ENCODE data around the gene DYNC1LI1. TPM values are rescaled to one million over a fixed set of nuclear protein-coding genes. Genes with fewer than 3 reads are reported as not detected.

The DYNC1LI1 gene
- total RNA-seq, 2 donors from 2014 or later: 19.0 to 21.6 TPM

DNA sequence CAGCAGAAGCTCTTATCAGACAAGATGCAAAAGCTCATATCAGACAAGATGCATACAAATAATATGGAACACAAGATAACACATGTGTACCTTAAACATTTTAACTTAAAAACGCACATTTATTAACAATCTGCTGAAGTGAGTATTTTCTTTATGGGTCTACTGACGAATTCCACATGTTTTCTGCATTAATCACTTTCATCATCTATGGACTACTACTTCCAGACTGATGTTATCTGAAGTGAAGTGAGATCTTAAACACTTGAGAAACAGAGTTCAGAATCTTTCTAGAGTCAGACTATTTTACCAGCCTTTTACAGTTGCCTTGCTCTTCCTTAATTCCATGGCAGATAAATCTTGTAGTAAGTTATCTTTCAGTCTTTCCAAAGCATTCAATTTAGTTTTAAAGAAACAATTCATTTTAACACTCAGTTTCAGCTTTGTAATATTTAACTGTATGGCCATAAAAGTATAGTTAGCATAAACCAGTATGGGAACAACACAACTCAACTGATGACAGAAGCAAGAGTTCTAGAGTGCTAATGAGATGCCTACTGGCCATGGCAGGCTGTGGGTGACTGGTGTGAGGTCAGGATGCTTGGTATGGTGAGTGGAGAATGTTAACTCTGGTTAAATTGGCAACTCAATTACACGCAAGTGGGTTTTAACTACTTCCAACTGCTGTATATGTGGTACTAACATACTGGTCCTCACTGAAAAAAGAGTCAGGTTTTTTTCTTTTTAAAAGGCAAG lies 77.8 kb downstream of the DYNC1LI1 start:
- no peak overlapping the region for H3K4me3 ChIP-seq
- TF ChIP-seq, protein P1, sequence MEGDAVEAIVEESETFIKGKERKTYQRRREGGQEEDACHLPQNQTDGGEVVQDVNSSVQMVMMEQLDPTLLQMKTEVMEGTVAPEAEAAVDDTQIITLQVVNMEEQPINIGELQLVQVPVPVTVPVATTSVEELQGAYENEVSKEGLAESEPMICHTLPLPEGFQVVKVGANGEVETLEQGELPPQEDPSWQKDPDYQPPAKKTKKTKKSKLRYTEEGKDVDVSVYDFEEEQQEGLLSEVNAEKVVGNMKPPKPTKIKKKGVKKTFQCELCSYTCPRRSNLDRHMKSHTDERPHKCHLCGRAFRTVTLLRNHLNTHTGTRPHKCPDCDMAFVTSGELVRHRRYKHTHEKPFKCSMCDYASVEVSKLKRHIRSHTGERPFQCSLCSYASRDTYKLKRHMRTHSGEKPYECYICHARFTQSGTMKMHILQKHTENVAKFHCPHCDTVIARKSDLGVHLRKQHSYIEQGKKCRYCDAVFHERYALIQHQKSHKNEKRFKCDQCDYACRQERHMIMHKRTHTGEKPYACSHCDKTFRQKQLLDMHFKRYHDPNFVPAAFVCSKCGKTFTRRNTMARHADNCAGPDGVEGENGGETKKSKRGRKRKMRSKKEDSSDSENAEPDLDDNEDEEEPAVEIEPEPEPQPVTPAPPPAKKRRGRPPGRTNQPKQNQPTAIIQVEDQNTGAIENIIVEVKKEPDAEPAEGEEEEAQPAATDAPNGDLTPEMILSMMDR (IDR thresholded peaks at IDR 0.05): no peak
- H3K9me3 ChIP-seq: no peaks in the 10 kb centered on the region
- no peak overlapping the region for H3K27ac ChIP-seq
- no peak for DNase-seq
- intact Hi-C loops (cut with DNase I): no loop called here
- H3K4me1 ChIP-seq: peaks cover 7% of the 10 kb centered on the region
- no peak overlapping the region for H3K9ac ChIP-seq (ENCODE audit: low read depth in 2 of 2, low read length in 2 of 2)
- H3K27me3 ChIP-seq: no peaks in the 10 kb centered on the region
- no peaks in the 10 kb centered on the region for H3K36me3 ChIP-seq

DNA sequence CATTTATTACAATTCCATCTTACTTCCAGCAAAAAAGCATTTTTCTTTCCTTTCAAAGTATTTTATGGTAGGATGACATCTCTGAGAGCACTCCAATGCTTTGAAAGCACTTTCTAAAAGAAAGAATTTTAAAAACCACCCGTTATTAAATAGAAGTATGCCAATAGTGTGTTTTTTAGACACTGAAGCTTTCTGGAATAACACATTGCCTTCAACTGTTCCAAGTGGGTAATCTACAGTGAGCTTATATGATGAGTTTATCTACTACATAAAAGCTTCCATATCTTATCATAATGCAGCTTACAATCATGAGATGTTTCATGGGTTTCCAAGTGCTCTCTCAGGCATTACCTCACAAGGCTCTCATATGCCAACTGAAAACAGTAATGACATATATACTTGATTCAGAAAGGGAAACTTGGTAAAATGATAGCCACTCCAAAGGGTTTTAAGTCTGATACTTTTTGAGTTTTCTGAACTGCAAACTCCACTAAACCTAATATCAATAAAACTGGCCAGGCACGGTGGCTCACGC lies 82.1 kb downstream of the DYNC1LI1 start:
- Histone ChIP-seq H3K9me3 (no peaks in the 10 kb centered on the region), H3K27me3 (no peaks in the 10 kb centered on the region), H3K4me3 (no peak overlapping the region), H3K9ac (ENCODE audit: low read depth in 2 of 2, low read length in 2 of 2) (no peak overlapping the region), H3K36me3 (no peaks in the 10 kb centered on the region), H3K27ac (no peak overlapping the region), H3K4me1 (peaks cover 3% of the 10 kb centered on the region)
- TF ChIP-seq, protein P1 (IDR thresholded peaks at IDR 0.05): no peak
- DNase-seq: no peak
- intact Hi-C loops (cut with DNase I): no loop called here

DNA sequence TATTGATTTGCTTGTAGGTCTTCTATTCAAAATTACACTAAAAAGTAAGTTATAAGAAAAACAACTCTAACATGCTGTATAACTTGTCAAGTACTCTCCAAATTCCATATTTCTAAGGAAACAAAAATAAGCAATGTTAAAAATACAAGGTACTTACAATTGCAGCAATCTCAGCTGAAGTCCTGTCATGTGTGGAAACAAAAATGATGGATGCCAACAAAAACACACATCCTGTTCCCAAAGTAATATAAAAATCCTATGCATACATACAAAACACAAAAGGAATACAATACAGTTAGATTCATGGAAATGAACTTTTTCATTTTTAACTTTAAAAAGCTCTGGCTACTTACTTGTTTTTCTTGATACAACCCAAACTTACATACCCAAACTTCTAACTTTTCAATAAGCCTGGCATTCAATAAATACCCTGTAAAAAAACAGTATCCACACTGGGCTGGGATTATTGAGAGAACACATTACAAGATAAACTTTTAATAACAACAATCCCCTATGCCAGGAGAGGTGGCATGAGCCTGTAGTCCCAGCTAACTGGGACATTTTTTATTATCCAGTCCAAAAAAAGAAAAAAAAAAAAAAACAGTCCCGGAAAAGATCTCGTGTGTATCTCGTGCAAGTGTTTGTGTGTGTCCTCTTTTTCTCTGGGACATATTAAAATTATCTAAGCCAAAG lies 82.7 kb downstream of the DYNC1LI1 start:
- no peaks in the 10 kb centered on the region for H3K9me3 ChIP-seq
- intact Hi-C loops (cut with DNase I): no loop called here
- no peak for DNase-seq
- no peaks in the 10 kb centered on the region for H3K4me1 ChIP-seq
- H3K4me3 ChIP-seq: no peak overlapping the region
- H3K27ac ChIP-seq: no peak overlapping the region
- no peaks in the 10 kb centered on the region for H3K27me3 ChIP-seq
- H3K36me3 ChIP-seq: no peaks in the 10 kb centered on the region
- TF ChIP-seq, protein P1 (IDR thresholded peaks at IDR 0.05): no peak
- H3K9ac ChIP-seq (ENCODE audit: low read depth in 2 of 2, low read length in 2 of 2): no peak overlapping the region

DNA sequence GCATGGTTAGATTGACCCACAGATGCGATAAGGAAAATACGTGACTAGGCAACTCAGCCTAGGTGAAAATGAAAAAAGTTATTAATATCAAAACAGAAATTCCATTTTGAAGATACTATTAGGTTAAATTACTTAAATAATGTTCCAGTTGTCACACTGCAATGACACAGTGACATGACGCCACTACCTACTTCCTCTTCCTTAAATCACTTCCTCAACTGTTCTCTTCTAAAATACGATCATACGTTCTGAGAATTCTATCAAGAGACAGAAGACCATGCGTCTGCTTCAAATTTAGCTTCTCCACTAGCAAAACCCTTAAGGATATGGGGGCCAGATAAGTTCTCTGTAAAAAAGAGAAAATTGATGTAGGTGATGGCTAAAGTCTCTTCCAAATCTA lies 86.2 kb downstream of the DYNC1LI1 start:
- TF ChIP-seq, protein P1 (IDR thresholded peaks at IDR 0.05): no peak
- Histone ChIP-seq H3K4me1 (no peaks in the 10 kb centered on the region), H3K36me3 (no peaks in the 10 kb centered on the region), H3K4me3 (no peak overlapping the region), H3K9me3 (no peaks in the 10 kb centered on the region), H3K27ac (no peak overlapping the region), H3K27me3 (no peaks in the 10 kb centered on the region), H3K9ac (ENCODE audit: low read depth in 2 of 2, low read length in 2 of 2) (no peak overlapping the region)
- DNase-seq: no peak
- intact Hi-C loops (cut with DNase I): no loop called here

DNA sequence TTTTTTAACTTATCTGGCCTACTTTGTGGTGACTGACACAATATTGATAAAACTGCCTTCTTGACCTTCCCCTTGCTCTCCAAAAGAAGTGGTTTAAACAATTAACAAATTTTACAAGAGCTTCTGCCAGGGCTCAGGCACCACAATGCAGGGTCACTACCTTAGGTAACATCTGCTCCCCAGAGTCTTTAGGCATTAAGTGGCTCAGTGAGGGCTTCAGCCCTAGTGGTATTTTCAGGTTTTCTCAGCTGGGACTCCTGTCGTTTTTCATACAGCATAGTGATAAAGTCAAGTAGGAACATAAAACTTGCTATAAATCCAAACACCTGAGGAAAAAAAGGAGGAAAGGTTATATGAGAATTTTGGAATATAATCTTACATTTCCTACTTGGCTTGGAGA lies 86.9 kb downstream of the DYNC1LI1 start:
- no peaks in the 10 kb centered on the region for H3K9me3 ChIP-seq
- H3K9ac ChIP-seq (ENCODE audit: low read depth in 2 of 2, low read length in 2 of 2): no peak overlapping the region
- intact Hi-C loops (cut with DNase I): no loop called here
- TF ChIP-seq, protein P1 (IDR thresholded peaks at IDR 0.05): no peak
- H3K4me3 ChIP-seq: no peak overlapping the region
- no peak for DNase-seq
- no peaks in the 10 kb centered on the region for H3K4me1 ChIP-seq
- H3K27ac ChIP-seq: no peak overlapping the region
- H3K36me3 ChIP-seq: no peaks in the 10 kb centered on the region
- no peaks in the 10 kb centered on the region for H3K27me3 ChIP-seq

Measured in colonic mucosa (tissue), 4 donors.